ENCODE data around the gene SLC1A7.

Gene SLC1A7

DNA sequence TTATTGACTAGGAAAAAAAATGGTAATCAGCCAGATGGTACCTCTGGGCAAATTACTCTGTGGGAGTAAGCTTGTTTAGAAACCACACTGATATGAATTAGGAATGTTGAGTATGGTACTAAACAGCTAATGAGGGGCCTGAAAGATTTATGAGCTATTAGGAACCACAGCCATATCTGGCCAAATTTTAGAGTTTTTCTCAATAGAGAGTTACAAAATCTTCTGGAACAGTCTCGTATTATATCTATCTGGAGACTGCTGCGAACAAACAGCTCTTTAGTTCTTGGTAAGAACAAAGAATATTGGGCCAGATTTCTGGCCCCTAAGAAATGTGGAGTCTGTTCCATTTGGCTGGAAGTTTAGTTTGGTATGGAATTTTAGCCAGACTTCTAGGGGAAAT, 85.3 kb downstream of the SLC1A7 start:
- DNase-seq, result no peak

DNA sequence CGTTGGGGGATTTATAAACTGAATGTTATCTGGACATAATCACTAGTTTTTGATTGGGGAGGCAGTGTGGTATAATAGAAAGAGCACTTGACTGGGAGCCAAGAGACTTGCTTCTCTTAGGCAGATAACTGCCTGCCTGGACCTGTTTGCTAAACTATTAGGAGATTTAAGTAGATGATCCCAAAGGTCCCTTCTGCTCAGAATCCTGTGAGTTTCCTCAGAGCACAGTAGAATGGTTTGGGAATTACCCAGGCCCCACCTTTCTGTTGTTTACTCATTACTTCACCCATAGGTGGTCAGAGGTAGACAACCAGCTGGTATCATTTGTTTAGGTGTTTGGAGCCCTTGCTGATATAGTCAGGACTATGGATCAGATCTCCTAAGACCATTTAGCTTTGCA, 90.8 kb downstream of the SLC1A7 start:
- no peak for DNase-seq

DNA sequence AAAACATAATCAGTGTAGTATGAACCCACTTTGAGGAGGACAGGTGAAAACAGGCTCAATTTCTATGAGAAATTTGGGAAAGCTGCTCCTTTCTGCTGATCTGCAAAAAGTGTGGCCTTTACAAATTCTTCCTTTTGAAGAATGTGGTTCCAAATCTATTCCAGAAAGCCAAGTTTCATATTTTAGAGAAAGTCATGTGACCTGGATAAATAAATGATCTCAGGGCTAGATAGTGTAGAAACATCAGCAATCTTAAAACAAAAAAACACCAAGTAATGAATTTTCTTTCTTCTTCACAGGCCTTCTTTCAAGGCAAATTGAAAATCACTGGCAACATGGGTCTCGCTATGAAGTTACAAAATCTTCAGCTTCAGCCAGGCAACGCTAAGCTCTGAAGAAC, 92.1 kb downstream of the SLC1A7 start:
- no peak for DNase-seq

DNA sequence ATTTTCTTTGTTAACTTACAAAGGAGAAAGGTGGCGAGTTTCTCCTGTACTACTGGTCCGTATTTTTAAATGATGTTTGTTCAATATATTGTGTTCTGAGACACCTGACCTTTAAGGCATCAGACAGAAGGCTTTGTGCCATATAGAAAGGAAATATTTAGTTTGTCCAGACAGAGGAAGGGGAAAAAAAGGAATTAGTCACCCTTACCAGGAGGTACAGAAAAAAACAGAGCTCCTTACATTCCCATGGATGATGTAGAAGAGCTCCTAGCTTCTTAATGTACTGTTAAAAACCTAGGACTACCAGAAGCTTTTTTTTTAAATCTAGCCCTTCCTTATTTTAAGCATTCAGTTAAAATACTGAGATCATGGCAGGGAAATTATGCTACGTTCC, 92.9 kb downstream of the SLC1A7 start:
- no peak for DNase-seq

DNA sequence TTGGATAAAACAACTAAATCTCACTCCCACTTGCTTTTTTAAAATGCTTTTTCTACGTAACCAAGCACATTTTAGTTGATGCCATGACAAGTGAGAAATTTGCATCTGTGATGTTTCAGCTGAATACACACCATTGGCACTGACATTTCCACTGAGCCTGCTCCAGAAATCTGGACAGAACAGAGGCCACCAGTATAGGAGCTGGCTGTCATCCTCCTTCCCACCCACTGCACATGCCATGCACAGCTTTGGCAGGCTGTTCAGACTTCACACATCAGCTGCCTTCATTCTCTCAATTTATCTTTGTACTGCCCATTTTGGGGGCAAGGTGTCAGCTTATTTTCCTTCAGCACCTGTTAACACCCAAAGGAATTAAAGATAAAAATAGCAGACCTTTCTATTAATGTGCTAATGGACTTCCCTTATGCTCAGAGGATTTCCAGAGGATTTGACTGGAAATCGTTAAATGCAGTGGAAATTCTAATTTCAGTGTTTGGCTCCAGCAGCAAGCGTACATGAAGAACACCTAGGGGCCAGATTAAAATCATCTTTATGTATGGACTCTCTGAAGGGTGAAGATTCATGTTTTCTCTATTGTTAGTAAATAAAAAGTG, 93.4 kb downstream of the SLC1A7 start:
- no peak for DNase-seq

DNA sequence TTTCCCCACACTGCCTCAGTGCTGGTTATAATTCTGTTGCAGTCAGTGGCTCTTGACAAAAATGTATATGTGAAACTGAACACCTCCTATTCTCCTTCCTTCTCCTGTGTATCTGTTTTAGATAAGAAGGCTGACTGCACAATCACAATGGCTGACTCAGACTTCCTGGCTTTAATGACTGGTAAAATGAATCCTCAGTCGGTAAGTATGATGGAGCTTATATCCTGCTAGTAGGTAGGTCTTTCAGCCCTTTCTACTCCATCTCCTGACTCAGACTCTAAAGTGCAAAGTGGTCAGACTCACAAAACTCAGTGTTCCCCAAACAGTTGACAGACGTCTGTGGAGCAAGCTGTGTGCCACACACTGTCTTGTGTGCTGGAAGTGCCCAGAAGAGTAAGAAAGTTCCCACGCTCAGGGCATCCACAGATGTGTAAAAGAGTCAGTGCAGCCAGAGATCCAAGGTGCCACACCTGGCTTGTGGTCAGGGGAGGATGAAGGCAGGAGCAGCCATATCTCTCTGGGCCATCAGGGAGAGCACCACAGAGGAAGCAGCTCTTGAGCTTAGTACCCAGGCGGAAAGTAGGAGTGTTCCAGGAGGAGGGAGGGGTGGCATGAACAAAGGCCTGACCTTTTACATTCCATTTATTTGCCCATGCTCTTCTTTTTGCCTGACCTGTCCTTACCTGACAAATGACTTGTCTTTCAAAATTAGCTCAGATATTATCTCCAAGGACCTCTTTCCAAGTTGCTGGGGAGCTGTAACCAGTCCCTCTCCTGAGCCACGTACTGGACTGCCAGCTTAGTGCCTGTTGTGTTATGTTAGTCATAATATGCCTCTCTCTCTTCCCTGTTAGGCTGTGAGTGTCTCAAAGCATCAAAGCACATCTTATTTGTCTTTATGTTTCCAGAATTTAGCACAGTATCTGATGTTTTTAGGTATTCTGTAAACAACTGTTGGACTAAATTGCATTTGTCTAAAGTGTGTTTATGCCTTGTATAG, 94.4 kb downstream of the SLC1A7 start:
- DNase-seq, result peak; percentile 21

DNA sequence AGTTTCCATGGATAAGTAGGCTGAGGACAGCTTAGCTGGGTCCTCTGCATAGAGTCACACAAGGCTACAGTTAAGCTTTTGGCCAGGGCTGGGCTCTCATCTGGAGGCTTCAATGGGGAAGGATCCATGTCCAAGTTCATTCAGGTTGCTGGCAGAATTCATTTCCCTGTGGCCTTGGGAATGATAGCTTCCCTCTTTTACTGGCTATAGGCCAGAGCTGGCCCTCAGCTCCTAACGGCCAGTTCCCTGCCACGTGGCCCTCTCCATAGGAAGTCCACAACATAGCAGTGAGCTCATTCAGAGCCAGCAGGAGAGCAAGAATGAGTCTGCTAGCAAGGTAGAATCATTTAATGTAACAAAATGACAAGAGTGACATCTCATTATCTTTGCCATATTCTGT, 95.5 kb downstream of the SLC1A7 start:
- no peak for DNase-seq

DNA sequence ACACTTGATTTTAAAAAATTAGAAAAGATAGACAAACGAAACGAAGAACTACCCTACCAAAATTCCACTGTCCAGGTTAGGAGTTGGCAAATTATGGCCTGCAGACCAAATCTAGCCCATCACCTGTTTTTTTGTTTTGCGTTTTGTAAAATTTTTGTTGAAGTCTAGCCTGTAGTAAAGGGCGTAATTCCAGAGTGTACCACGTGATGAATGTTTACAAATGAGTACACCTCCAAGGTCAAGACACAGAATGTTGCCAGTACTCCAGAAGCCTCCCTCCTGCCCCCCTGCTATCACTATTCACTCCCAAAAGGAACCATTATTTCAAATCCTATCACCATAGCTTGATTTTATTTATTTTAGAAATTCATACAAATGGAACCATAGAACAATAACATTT, 97.5 kb downstream of the SLC1A7 start:
- no peak for DNase-seq

DNA sequence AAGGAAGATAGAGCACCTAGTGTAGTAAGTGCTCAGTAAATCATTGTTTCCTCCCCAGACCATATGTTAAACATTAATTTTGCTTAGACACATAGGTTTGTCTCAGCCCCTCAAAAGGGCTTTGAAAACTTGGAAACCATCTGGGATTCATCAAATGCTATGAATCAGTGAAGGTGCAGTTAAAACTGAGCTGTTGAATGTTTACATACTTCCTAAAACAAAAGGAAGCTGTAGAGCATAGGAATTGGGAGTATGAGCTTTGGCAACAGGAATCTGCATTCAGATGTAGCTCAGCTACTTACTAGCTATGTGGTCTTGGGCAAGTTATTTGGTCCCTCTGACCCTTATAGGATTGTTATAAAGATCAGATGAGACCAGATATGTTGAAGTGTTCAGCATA, 99.2 kb downstream of the SLC1A7 start:
- peak; percentile 73 for DNase-seq

DNA sequence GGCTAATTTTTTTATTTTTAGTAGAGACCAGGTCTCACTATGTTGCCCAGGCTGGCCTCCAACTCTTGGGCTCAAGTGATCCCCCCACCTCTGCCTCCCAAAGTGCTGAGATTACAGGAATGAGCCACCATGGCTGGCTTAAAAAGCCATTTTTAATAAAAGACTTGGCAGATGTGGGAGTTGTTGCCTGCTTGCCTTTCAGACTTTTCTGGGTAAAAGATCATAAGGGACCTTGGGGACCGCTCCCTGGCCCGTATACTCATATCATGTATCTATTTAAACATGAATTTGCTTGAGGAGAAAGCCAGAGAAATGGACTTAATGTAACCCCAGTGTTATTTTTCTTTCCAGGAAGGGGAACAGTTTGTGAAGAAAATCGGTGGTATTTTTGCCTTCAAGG, 103.9 kb downstream of the SLC1A7 start:
- no peak for DNase-seq

Data from HCEC 1CT (cell line).